GM23248 (cell line): ENCODE measurements around the gene KCNA2.

Experiments
- EZH2 ChIP-seq: fragments of 200-600 bp; sonication (generic); IDR thresholded peaks from 2 replicates; pipeline ENCODE4 v1.6.1; 2018; ENCODE audit warnings: antibody characterized with exemption, mild to moderate bottlenecking; ENCODE audit not compliant: insufficient read depth, poor library complexity, severe bottlenecking
- EZH2phosphoT487 ChIP-seq: fragments of 200-600 bp; sonication (generic); IDR thresholded peaks from 2 replicates; pipeline ENCODE4 v1.6.1; 2018; ENCODE audit warnings: antibody characterized with exemption, moderate library complexity, mild to moderate bottlenecking, low read depth; ENCODE audit not compliant: insufficient read depth

DNA sequence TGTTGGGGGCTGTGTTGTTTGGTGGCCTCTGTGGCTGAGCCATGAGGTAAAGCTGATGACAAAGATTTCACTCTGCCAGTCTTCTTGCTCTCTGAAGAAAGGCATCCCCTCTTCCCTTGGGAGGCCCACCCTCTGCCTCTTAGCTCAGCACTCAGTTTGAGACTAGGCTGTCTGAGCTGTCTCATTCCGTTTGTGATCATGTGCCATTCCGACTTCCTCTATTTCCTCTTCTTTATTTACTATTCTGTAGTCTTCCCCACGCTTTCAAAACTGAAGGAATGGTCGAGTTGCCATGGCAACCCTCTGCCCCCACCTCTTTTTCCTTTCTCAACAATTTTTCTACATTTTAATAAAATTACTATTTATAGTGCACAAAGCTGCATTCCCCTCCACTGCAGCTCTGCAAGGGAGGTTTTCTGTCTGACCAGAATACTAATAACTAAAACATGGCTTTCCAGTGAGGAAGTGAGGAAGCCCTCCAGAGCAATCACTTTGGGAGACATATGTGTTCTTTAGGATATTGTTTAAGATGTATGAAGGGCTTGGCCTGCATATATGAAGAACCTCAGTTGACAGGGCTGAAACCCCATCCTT lies 37.8 kb upstream of the KCNA2 start:
- no peak for TF ChIP-seq EZH2
- TF ChIP-seq EZH2phosphoT487: no peak
